ENCODE results near the gene MTF1.

MTF1 gene

DNA sequence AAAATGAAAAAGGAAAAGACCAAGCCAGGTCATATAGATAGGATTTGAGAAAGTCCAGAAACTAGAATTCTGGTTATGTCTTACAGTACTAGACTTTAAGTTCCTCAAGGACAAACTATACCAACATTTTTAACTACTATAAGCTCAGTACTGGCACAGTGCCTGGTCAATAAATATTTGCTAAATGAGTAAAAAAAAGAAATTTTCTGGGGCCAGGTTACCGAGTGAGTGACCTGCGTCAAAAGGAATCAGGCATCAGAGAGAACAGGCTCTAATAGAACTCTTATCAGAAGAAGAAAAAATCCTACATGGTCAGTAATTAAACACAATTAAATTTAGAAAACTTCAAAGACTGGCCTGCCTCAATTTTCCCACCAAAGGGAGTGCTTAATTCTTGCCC lies 27.6 kb downstream of the MTF1 start:
- no peak for DNase-seq (ENCODE audit: low read depth in 1 of 2, low spot score in 1 of 2)

DNA sequence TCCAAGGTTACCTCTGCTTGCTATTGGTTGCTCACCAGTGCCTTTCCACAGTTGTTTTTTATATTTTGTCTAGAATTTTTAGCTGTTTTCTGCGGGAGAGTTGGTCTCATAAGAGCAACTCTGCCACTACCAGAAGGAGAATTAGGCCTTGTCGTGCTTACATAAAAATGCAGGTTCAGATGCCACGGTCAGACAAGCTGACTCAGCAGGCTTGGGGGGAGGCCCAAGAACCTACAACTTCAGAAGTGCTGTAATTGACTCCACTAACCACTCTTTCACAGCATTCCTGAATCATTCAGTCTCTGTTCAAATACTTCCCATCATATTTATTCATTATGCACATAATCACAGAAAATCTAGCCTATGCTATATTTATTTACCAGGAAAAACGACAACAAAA lies 28.3 kb downstream of the MTF1 start:
- no peak for DNase-seq (ENCODE audit: low read depth in 1 of 2, low spot score in 1 of 2)

DNA sequence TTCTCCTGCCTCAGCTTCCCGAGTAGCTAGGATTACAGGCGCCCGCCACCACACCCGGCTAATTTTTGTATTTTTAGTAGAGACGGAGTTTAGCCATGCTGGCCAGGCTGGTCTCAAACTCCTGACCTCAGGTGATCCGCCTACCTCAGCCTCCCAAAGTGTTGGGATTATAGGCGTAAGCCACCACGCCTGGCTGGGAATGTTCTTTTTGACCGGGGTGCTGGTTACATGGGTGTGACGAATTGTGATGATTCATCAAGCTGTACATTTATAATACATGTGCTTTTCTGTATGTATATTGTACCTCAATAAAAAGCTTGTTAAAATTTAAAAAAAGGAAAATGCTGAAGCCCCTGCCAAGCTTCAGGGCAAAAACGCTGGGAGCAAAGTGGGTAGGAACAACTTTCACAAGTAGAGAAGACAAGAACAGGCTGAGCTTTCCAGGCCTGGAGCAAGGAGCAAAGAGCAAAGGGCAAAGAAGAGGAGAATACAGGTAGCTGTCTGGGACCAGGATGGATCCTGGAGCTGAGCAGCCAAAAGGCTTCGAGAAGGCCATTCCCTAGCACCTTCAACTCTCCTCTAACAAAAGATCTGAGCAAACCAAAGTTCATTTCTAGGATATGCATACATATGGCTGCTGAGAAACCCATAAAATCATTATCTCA lies 30.9 kb downstream of the MTF1 start:
- DNase-seq (ENCODE audit: low read depth in 1 of 2, low spot score in 1 of 2): no peak

DNA sequence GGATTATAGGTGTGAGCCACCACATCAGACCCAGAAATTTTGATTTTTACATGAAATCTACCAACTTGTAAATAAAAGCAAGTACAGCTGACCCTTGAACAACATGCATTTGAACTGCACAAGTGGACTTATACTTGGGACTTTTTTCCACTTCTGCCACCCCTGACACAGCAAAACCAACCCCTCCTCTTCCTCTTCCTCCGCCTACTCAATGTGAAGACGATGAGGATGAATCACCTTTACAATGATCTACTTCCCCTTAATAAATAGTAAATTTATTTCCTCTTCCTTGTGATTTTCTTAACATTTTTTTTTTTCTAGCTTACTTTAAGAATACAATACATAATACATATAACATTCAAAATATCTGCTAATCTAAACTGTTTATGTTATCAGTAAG lies 33.9 kb downstream of the MTF1 start:
- no peak for DNase-seq (ENCODE audit: low read depth in 1 of 2, low spot score in 1 of 2)

DNA sequence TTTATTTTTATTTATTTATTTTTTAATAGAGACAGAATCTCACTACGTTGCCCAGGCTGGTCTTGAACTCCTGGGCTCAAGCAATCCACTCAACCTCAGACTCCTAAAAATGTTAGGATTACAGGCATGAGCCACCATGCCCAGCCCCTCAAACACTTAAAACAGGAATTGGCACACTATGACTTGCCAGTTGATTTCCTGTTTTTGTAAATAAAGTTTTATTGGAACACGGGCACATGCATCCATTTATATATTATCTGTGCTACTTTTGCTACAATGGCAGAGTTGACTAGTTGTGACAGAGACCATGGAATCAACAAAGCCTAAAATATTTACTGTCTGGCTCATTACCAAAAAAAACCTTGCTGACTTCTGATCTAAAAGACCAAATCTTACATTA lies 35.4 kb downstream of the MTF1 start:
- DNase-seq (ENCODE audit: low read depth in 1 of 2, low spot score in 1 of 2): no peak

DNA sequence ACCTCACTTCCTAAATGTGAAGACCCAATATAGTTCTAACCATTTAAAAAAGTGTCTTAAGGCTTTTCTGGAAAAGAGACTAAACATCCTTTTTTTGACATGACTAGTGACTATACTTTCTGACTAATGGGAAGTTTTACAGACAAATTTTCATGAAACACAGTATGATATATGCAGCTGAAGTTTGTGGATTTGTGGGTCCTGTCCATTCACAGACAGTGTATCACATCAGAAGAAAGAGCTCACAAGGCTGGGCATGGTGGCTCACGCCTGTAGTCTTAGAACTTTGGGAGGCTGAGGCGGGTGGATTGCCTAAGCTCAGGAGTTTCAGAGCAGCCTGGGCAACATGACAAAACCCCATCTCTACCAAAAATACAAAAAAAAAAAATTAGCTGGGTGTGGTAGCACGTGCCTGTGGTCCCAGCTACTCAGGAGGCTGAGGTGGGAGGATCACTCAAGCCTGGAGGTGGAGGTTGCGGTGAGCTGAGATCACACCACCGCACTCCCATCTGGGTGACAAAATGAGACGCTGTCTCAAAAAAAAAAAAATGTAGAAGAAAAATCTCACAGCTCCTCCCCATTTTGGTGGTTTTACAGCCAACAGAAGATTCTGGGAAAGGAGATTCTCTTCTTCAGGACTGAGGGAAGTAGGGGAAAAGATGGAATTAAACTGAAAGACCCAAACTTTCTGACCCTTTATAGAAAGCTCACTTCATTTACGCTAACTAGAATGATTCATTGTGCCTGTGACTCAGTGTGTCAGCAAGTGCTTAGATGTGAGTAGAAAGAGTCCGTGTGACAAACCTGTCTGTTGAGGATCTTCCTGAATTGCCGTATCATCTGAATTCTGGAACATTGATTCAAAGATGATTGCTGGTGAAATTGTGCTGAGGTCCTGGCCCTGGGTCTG lies 36.2 kb downstream of the MTF1 start:
- DNase-seq (ENCODE audit: low read depth in 1 of 2, low spot score in 1 of 2): no peak

DNA sequence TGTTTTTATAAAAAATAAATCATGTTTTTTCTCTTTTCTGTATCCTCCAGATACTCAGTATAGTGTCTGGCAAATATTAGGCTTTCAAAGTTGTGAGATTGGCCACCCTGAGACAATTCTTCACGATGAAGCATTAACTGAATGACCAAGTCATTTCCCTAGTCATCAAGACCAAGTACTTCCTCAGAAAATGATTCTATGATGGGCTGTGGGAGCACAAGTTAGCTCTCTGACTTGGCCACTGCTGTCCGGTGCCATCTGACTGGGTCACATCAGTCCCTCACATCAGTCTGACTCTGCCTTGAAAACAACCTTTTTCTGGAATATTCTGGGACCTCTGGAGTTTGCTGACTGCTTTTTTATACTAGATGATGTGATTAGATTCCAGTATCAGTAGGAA lies 37.9 kb downstream of the MTF1 start:
- no peak for DNase-seq (ENCODE audit: low read depth in 1 of 2, low spot score in 1 of 2)

DNA sequence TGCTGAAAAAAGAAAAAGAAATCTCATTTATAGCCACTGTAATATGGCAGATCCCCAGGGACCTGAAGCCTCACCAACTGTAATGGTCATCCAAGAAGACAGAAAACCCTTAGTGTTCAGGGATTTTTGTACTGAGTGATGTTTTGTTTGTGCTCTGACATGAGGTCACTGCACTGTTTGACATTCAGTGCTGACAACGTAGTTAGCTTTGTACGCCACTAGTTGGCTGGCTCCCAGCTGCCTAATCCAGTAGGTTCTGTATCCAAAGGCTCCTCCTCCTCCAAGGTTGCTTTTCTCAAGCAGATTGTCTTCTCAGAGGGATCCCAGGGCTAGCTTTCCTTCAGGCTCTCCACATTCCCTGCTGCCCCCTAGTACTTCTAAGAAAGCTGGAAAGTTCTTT lies 41.9 kb downstream of the MTF1 start:
- DNase-seq (ENCODE audit: low read depth in 1 of 2, low spot score in 1 of 2): no peak

DNA sequence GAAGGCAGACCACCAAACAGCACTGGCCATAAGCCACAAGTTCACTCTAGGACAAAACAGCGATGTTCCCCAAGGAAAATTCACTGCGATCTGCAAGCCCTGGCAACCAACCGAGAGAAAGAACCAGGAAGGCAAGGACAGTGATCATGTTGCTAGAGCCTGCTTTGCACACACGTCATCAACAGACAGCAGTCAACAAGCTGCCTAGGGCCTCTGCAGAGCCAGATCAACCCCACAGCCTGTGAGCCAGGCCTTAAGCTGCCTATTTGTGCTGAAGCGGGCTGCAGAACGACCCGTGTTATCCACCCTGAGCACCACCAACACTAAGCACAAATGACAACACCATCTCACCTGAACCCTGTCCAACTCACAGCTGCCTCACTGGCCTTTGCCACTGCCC lies 45.1 kb downstream of the MTF1 start:
- DNase-seq (ENCODE audit: low read depth in 1 of 2, low spot score in 1 of 2): no peak

DNA sequence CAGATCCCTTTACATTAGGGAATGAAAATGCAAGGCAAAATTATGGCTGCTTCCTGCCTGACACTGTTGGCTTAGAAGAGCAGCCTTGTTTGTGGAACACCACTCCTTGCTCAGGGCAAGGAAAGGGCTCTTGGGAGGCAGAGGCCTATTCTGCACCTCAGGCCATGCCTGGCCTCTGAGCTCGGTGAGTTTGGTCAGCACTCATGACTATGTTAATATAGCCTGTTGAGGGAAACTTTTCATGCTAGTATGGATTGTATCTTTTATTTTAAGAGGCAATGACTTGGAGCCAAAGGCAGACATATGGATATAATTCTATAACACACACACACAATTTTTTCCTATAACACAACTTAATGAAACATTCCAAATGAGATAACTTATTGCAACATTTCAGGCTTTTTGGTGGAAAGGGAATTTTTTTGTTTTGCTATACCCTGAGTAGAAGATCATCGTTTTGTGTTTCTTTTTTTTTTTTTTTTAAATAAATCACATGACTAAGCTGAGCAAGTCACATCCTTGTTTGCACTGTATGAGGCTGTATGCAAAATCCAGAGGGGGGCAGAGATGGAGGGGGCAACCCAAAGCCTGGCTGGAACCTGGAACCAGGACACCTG lies 45.8 kb downstream of the MTF1 start:
- DNase-seq (ENCODE audit: low read depth in 1 of 2, low spot score in 1 of 2): no peak

DNA sequence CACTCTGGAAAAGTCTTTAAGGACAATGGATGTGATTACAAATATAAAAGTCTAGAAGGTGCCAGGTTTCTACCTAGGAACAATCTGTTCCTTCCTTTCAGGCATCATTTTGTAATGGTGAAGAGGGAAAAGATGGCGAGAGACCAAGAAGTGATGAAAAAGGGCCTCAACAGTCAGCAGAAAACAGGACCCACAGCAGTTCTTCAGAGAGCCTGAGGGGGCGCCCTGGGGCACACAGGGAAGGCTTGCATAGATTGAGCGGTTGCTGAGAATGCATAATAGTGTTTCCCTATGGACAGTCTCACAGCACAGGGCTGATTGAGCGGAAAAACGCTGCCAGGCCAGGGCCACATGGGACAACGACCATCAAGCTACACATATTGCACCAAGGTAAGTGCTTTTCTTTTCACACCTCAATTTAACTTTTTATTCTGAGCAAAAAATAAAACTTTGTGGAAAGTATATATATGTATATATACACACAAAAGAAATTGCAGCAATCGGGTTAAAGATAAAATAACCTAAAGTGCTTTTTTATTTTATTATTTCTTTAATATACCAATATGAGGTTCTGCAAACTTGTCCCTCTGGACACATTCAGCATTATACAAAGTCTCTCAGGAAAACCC lies 48.3 kb downstream of the MTF1 start:
- peak; percentile 39 to 44 for DNase-seq (ENCODE audit: low read depth in 1 of 2, low spot score in 1 of 2)

DNA sequence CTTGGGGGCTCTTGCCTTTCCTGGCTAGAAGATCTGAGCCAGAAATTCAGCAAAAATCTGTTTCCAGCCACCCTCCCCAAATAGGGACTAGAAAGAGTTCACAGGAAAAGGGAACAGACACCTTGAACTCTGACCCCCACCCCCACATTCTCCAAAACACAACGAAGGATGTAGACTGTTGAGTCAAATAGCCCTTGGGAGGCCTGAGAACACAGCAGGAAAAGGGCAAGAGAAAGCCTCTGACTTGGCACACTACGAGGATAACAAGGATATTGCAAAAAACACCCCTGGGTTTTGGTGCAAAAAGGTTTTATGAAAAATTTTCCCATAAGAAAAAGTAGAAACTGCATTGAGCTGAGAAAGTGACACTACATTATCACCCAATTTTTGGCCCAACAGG lies 49.5 kb downstream of the MTF1 start:
- DNase-seq (ENCODE audit: low read depth in 1 of 2, low spot score in 1 of 2): no peak

DNA sequence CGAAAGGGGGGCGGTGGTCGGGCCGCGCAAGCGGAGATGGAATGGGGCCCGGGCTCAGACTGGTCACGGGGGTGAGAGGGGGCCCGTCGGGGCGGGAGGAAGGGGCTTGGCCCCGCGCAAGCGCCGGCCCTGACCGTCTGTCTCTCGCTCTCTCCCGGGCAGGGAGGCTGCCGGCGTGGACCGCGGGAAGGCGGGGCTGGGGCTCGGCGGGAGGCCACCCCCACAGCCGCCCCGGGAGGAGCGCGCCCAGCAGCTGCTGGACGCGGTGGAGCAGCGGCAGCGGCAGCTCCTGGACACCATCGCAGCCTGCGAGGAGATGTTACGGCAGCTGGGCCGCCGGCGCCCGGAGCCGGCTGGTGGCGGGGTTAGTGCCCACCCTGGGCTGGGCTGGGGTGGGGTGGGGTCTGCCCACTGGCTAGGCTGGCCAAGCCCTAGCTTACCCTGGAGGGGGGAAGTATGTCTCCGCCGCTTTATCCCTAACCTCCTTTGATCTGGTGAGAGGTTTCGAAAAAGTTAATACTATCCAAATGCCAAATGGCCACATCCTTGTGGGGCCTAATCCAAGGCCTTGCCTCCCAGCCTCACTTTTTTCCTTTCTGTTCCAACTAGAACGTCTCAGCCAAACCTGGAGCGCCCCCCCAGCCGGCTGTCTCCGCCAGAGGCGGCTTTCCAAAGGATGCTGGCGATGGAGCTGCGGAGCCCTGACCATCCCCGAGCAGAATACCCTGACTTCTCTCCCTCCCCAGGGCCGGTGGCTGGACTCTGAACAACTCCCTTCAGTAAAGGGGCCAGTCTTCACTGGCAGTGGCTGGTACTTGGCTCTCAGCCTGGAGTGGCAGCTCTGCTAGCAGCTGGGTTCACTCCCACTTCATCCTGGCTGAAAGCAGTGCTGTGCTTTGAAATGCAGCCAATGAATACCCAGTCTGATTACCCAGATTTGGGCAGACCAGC lies 50.7 kb downstream of the MTF1 start:
- DNase-seq (ENCODE audit: low read depth in 1 of 2, low spot score in 1 of 2): no peak

DNA sequence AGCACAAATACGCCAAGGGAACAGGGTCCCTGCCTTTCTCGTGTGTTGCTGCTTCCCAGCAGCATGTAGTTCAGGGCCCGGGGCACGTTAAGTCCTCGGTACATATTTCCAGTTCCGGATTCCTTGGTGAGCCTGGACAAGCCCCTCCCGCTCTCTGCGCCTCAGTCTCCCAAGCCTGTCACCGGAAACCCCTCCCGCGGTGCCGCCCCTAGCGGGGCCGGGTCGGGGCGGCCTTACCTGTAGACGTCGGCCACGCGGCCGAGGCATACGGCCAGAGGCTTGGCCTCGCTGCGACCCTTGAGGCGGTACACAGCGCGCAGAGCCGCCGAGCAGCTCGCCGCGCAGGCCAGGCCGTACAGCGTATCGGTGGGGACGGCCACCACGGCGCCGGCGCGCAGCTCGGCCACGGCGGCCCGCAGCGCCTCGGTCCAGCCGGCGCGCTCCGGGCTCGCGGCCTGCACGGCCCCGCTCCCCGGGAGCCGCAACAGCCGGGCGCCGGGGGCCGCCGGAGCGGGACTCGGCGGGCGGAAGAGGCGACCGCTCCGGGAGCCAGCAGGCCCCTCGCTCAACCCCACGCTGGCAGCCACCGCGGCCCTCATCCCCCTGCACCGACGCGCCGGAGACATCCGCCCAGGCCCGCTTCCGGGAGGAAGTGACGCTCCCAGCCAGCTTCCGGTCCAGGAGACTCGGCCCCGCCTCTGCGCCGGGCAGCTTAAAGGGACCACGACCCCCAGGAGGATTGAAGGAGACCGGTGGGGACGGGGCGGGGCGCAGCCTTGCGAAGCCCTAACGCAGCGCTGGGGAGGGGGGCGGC lies 51.6 kb downstream of the MTF1 start, which contains the start of the genes C1orf122 and YRDC:
TSS of gene C1orf122 (plus strand) at position 236 of the 814 bp plus-strand sequence. CDS start 615 bp downstream, outside the sequence.
TSS of gene YRDC (minus strand) at position 654 of the 814 bp plus-strand sequence. CDS start at position 626, 28 bp downstream.
- peak; percentile 80 to 88 for DNase-seq (ENCODE audit: low read depth in 1 of 2, low spot score in 1 of 2)

DNA sequence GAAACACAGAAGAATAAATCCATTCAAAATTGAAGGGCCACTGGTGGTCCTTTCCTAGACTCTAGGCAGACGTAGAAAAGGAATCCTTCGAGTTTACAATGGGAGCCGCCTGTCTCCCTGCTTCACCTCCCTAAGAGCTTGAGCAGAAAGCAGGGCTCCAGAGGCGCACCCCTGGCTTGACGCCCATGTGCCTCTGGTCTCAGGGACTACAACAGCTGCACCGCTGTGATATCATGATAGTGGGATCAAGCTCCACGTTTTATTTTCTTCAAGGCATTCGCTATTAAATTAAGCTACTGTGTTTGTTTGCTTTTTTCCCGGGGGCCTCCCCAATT lies 52.2 kb downstream of the MTF1 start:
- no peak for DNase-seq (ENCODE audit: low read depth in 1 of 2, low spot score in 1 of 2)

DNA sequence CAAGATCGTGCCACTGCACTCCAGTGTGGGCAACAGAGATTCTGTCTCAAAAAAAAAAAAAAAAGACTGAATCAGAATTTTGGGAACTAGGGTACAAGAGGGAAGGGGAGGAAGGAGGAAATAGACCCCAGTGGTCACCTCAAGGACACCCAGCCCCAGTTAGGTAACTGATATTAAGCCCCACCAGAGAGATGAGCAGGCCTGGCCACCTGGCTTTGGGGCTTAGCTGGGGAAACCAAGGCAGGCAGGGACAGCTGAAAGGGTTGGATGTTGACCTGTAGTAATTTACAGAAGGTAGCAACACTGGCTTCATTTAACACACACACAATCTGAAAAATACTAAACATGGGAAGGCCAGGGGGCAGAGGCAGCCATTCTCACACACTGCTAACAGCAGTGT lies 57.0 kb downstream of the MTF1 start:
- no peak for DNase-seq (ENCODE audit: low read depth in 1 of 2, low spot score in 1 of 2)

DNA sequence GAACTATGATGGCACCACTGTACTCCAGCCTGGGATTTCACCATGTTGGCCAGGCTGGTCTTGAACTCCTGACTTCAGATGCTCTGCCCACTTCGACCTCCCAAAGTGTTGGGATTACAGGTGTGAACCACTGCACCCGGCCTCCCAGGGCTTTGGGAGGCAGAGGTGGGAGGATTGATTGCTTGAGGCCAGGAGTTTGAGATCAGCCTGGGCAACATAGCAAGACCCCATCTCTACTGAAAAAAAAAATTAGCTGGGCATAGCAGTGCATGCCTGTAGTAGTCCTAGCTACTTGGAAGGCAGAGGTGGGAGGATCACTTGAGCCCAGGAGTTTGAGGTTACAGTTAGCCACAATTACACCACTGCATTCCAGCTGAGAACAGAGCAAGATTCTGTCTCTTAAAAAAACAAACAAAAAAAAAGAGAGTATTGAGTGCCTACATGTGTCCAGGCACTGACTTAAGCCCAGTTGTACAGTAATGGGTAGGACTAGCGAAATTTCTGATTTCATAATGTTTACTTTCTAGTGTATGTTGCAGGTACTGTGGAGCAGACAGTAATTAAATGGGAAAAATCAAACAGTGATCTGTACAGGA lies 61.5 kb downstream of the MTF1 start:
- DNase-seq (ENCODE audit: low read depth in 1 of 2, low spot score in 1 of 2): no peak

DNA sequence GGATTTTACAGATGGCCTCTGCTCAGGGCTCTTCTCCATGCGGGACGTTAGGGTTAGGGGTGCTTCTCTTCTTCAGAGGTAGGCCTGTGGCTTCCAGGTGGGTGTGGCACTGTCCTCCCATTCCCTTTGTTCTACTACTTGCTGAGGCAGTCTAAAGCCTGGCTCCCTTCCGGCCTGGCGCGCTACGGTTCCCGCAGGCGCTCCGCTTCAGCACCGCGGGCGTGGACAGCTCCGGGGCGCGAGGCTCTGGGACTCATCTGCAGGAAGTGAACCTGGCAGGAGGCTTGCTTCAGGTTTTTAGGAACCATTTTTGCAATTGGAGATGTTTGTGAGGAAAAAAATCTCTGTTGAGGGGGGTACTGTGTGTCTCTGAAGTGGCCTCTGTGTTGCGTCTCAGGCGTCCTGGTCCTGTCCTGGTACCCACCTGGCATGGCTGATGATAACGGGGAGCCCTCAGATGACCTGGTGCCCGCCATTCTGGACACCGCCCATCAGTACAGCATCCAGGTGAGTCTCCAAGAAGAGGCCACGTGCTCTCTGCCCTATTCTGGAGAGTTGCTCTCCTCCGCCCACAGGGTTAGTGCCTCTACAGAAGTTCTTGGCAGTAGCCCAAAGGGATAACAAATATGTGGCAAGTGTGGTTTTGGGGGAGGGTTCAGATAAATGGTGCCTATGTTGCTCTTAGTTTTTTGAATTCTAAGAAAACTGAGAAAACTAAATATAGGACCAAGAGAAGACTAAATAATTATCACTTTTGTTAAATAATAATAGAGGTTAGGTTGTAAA lies 63.9 kb downstream of the MTF1 start:
- DNase-seq (ENCODE audit: low read depth in 1 of 2, low spot score in 1 of 2): peak in 1 of 2 donors; percentile 25

Measured in stimulated activated CD4-positive, alpha-beta T cell treated with anti-CD3 and anti-CD28 coated beads, Interleukin-15, amount 100 ng/mL, for 1 hour (primary cell).